ENCODE results near the gene CLPTM1.

GRCh38 chr19:45040059-45040771 lies 85.0 kb downstream of the CLPTM1 start:
- no peak for TF ChIP-seq CTCF (conservative IDR thresholded peaks at IDR 0.05; ENCODE audit: low read depth, low read length)
- TF ChIP-seq EZH2phosphoT487 (IDR thresholded peaks at IDR 0.05; ENCODE audit: borderline replicate concordance, low read length): no peak

Measured in PC-3 (cell line).